ENCODE data around the gene VAMP4.
"Not testable (repeated sequence)": the region's sequence is repeated elsewhere in the genome, so short reads cannot be mapped to it uniquely, and the experiment has no call there.

Gene VAMP4

DNA sequence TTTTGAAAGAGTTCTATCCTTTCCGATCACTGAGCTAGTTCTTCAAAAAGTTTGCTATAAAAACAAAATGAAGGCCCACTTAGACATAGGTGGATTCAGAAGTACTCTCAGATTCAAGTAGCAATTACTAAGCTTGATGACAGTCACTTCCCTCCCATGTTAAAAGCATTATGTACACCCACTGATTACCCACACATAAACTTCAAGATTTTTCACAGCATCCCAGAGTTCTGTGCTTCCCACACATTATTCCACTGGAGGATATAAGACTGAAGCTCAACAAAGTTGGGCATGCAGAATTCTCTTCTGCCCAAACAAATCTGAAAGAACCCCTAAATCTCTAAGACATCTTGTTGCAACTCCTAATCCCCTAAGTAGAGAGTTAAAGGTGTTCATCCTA is 29.5 kb downstream of the VAMP4 start:
- no peak for DNase-seq (ENCODE audit: low read depth, low spot score)
- H3K27ac ChIP-seq: no peak overlapping the region

DNA sequence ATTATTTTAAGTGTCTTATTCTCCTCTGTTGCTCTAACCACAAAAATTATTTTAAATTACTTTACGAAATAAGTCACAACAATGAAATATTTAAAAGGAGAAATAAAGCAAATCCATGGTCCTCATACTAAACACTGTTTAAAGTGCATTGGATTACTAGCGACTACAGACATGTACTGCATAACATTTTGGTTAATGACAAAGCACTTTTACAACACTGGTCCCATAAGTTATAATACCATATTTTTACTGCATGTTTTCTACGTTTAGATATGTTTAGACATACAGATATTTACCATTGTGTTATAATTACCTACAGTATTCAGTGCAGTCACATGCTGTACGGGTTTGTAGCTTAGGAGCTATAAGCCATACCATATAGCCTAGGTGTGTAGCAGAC is 30.2 kb downstream of the VAMP4 start:
- DNase-seq (ENCODE audit: low read depth, low spot score): no peak
- H3K27ac ChIP-seq: no peak overlapping the region

- H3K27ac ChIP-seq: no peak overlapping the region
- no peak for DNase-seq (ENCODE audit: low read depth, low spot score)
These were observed 34.3 kb downstream of the VAMP4 start for GRCh38 chr1:171707583-171707982.

- no peak overlapping the region for H3K27ac ChIP-seq
- no peak for DNase-seq (ENCODE audit: low read depth, low spot score)
These were observed 39.3 kb downstream of the VAMP4 start for GRCh38 chr1:171702598-171702997.

DNA sequence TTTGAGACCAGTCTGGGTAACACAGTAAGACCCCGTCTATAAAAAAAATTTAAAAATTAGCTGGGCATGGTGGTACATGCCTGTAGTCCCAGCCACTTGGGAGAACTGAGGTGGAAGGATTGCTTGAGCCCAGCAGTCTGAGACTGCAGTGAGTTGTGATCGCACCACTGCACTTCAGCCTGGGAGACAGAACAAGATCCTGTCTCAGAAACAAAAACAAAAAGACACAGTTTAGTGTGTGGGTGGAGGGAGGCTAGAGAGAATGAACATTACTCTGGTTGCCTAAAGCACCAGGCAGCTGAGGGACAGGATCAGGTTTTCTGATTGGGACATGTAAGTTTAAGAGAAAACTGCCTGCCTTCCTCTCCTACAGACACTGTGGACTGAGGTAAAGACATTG is 42.3 kb downstream of the VAMP4 start:
- no peak for DNase-seq (ENCODE audit: low read depth, low spot score)
- H3K27ac ChIP-seq: no peak overlapping the region

DNA sequence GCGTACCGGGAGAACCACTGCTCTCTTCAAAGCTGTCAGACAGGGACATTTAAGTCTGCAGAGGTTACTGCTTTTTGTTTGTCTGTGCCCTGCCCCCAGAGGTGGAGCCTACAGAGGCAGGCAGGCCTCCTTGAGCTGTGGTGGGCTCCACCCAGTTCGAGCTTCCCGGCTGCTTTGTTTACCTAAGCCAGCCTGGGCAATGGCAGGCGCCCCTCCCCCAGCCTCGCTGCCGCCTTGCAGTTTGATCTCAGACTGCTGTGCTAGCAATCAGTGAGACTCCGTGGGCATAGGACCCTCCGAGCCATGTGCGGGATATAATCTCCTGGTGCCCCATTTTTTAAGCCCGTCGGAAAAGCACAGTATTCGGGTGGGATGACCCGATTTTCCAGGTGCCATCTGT is 46.1 kb downstream of the VAMP4 start:
- not testable (repeated sequence) for DNase-seq (ENCODE audit: low read depth, low spot score); H3K27ac ChIP-seq

DNA sequence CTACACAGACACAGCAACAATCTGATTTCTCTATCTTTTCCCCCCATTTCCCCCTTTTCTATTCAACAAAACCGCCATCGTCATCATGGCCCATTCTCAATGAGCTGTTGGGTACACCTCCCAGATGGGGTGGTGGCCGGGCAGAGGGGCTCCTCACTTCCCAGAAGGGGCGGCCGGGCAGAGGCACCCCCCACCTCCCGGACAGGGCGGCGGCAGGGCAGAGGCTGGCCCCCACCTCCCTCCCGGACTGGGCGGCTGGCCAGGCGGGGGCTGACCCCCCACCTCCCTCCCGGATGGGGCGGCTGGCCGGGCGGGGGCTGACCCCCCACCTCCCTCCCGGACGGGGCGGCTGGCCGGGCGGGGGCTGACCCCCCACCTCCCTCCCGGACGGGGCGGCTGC is 48.3 kb downstream of the VAMP4 start:
- not testable (repeated sequence) for DNase-seq (ENCODE audit: low read depth, low spot score); H3K27ac ChIP-seq

DNA sequence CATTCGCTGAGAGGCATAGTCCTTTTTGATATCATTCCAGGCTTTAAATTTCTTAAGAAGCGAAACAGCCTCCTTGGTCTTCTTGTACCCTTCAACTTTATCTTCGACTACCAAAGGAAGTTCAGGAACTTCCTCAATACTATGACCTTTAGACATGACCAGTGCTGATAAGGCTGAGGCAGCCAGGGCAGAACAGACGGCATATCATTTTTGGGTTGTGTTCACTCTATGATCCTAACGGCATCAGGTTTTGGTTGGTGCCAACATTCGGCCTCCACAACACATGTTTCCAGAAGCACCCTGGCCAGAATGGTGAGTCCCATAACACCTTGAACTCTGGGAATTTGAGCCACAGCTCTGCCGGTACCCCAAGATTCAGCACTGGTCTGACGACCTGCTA is 58.0 kb downstream of the VAMP4 start:
- no peak overlapping the region for H3K27ac ChIP-seq
- DNase-seq (ENCODE audit: low read depth, low spot score): no peak

DNA sequence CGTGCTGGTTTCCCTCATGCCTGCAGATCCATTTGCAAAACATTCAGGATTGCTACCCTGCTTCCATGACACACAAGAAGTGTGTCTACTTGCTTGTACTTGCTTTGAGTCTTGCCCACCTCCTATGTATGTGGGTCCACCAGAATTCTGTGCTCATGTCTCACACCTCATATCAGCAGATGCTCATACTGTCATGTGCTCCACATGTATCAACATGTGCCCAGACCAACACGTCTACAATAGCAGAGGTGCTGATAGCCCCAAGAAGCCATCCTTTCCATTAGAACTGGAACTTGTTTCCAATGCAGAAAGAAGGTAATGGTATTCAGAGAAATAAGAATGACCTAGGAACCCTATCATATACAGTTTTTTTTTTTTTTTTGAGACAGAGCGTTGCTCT is 61.5 kb downstream of the VAMP4 start:
- DNase-seq (ENCODE audit: low read depth, low spot score): no peak
- no peak overlapping the region for H3K27ac ChIP-seq

DNA sequence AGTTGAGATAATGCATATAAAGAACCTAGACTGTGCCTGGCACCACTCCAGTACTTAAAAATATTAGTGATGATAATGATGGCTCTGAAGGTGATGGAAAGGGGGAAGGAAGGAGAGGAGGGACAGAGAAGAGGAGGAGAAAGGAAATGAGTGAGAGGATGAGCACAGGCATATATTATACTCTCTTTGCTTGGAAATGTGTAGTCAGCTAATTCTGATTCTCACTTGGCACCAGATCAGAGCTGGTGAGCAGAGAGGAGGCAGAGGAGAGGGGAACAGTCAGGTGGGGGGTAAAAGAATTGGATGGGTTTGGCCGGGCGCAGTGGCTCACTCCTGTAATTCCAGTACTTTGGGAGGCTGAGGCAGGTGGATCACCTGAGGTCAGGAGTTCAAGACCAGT is 65.0 kb downstream of the VAMP4 start:
- no peak overlapping the region for H3K27ac ChIP-seq
- no peak for DNase-seq (ENCODE audit: low read depth, low spot score)

DNA sequence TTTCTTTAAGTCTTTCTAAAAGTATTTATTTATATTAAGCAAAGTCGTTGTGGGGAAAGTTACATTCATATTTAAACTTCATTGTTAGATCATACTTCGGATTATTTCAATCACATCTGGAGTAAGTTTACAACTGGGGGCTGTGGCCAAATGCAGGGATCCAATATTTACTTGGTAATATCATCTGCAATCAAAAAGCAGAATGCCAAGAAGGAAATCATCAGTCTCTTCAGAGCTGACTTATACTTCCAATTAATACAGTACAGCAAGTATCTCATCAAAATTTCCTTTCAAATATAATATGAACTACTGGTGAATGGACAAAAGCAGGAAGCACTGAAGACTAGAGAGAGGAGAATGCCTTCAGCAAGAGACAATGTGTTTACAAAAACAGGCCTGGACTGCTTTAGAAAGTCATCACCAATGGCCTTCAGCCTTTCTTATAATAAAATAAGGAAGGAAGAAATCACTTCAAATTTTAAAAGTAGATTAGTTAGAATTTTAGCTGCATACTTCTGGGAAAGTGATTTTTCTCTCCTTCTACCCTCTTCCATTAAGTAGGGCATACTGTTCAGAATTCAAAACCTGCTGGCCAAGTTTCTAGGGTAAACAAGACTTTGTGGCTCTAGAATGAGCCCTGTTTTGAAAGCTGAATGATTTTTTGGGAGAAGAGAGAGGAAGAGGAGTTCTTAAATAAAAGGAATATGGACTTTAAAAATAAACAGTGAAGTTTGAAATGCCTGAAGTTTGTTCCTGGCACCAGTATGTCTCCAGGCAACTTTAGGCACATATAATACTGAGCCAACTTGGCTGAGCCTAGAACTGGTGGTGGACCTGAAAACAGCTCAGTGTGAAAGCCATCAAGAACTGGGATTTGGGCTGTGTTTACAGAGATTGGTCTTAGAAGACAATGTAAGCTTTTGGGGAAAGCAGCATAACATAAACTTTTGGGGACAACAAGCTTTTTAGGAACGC is 67.1 kb downstream of the VAMP4 start:
- DNase-seq (ENCODE audit: low read depth, low spot score): no peak
- H3K27ac ChIP-seq: no peak overlapping the region

DNA sequence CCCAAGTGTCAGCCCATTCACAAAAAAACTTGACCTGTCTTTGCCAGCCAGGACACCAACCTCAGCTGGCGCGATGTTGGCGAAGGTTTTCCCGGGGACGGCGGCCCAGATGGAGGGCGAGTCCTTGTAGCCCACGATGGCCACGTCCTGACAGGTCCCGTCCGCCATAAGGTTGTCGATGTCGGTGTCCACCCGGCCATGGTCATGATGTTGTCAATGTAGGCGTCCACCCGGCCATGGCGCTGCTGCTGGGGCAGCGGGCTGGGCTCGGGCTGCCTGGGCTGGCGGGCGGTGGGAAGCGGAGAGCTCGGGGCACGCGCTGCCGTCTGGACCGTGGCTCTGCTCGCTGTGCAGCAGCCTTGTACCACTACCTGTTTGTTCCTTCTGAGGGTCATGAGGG is 71.1 kb downstream of the VAMP4 start:
- DNase-seq (ENCODE audit: low read depth, low spot score): no peak

DNA sequence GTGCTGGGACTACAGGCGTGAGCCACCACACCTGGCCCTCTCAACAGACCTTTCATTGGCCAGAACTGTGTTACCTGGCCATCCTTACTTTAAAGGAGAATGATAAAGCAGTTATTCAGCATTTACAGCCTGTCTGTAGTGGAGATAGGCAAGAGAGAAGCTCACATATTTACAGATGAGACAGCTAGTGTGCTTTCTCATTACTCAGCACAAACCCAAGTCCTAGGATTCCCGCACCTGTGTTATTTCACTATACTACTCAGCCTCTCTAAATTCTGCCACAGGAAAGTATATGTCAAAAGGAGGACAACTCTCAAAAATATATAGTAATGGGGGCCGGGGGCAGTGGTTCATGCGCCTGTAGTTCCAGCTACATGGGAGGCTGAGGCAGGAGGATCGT is 73.5 kb downstream of the VAMP4 start:
- no peak for DNase-seq (ENCODE audit: low read depth, low spot score)

More for the DNA sequence above, 71.1 kb downstream of the VAMP4 start:
- no peak overlapping the region for H3K27ac ChIP-seq

GRCh38 chr1:171666114-171666769 is 75.6 kb downstream of the VAMP4 start:
- DNase-seq (ENCODE audit: low read depth, low spot score): no peak
- no peak overlapping the region for H3K27ac ChIP-seq

More for the DNA sequence above, 73.5 kb downstream of the VAMP4 start:
- H3K27ac ChIP-seq: no peak overlapping the region

DNA sequence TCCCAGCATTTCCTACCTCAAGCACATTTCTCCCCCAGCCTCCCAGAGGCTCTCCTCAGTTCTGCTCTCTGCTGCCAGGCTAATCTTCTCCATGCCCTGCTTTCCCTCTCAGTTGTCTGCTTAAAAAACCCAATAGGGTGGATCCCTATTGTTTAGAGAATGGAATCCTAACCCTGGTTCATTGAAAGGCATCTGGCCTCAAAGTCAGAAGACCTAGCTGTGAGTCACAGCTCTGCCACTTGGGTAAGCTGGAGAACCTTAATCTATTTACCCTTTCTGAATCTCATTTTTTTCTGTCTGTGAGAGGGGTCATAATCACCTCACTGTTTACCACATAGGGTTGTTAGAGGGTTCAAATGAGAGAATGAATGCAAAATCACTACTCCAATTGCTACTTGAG is 76.9 kb downstream of the VAMP4 start:
- no peak for DNase-seq (ENCODE audit: low read depth, low spot score)
- no peak overlapping the region for H3K27ac ChIP-seq

DNA sequence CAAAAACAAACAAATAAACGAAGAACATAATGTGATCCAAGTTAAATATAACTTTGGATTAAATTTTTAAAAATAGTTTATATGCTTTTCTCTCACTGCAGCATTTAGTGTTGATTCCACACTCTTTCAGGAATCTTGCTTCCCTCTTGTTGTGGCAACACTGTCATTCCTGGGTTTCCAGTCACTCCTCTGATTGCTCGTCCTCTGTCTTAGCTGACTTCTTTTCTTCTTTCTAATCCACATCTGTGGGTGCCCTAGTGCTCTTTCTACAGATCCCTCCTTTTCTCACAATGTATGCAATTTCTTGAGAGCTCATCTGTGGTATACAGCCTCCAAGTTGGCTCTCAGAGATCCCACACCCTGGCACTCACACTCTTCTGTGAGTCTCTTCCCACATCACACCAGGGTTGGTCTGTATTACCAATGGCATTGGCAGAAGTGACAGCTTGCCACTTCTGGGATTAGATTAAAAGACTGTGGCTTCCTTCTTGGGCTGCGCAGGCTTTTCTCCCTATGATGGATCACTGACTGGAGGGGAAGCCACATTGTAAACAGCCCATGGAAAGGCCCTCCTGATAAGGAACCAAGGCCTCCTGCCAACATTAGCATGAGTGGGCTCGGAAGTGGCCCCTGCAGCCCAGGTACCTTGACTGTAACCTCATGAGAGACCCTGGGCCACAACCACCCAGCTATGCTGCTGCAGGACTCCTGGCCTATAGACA is 77.8 kb downstream of the VAMP4 start:
- no peak for DNase-seq (ENCODE audit: low read depth, low spot score)
- no peak overlapping the region for H3K27ac ChIP-seq

GRCh38 chr1:171663036-171663853 is 78.6 kb downstream of the VAMP4 start:
- H3K27ac ChIP-seq: no peak overlapping the region
- no peak for DNase-seq (ENCODE audit: low read depth, low spot score)

DNA sequence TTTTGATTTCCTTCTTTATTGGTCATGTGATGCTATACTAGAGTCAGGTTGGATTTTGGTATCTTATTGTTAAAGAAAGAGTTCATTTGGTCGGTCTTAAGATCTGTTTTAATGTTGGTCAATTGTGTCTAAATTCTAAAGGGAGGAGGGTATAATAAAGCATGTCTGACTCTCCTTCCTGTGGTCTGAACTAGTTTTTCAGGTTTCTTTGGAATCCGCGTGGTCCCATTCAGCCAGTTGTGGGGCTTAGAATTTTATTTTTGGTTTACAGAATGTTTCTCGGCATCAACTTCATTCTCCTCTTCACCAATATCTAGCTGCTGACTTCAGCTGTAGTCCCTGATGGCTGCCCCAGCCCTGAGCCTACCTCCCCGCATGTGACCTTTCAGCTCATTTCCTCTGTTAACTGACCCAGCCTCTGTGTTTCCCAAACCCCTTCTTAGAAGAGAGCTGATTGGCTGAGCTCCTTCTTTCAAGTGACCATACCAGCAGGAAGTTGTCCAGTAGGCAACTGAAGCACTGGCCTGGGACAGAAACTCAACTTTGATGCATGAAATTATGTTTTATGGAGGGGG is 80.7 kb downstream of the VAMP4 start:
- no peak for DNase-seq (ENCODE audit: low read depth, low spot score)
- H3K27ac ChIP-seq: no peak overlapping the region

DNA sequence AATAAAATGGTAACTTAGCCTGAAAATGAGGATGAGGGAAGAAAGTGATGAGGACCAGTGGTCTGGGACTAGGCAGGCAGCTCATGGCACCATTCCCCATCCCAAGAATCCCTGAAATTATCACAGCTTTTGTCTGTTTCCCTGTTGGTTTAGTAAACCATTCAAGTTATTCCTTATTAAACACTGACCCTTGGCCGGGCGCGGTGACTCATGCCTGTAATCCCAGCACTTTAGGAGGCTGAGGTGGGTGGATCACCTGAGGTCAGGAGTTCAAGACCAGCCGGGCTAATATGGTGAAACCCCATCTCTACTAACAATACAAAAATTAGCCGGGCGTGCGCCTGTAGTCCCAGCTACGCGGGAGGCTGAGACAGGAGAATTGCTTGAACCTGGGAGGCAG is 85.7 kb downstream of the VAMP4 start:
- DNase-seq (ENCODE audit: low read depth, low spot score); H3K27ac ChIP-seq: not testable (repeated sequence)

DNA sequence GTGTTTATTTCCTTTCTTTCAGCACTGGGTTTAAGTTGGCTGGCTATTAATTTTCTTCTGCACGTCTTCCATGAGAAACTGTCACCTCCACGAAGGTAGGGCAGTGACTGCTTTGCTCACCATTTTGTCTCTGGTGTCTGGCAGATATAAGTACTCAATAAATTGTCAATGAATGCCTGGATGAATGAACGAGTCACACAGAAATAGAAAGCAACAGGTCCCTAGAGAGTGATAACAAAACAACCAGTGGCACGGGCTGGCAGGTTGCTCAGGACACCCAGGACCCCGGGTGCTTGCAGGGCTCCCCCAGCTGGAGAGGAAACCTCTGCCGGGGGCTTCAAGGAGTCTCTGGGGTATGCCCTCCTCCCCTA is 86.1 kb downstream of the VAMP4 start:
- no peak for DNase-seq (ENCODE audit: low read depth, low spot score)
- H3K27ac ChIP-seq: no peak overlapping the region

All from epithelial cell of prostate (primary cell).